Hepatocyte (in vitro differentiated cells): ENCODE results near the gene ERFL. TPM values are rescaled to one million over a fixed set of nuclear protein-coding genes. Genes with fewer than 3 reads are reported as not detected.

Experiments used
- DNase-seq: peaks from one replicate; pipeline ENCODE4 v3.0.0-alpha.2; 2016; ENCODE audit warnings: low spot score
- H2AFZ ChIP-seq: fragments of 200-600 bp; sonication (generic); 2 replicates; pipeline ENCODE4 v1.6.0; 2016; ENCODE audit warnings: antibody characterized with exemption, mild to moderate bottlenecking
- H3K27ac ChIP-seq: fragments of 200-600 bp; sonication (generic); 2 replicates; pipeline ENCODE4 v1.5.1; 2016; ENCODE audit warnings: mild to moderate bottlenecking
- H3K27me3 ChIP-seq: fragments of 200-600 bp; sonication (generic); 2 replicates; pipeline ENCODE4 v1.6.1; 2016
- H3K36me3 ChIP-seq: fragments of 200-600 bp; sonication (generic); replicated peaks from 2 replicates; pipeline ENCODE4 v1.5.1; 2016; ENCODE audit warnings: low read depth; ENCODE audit not compliant: insufficient read depth
- H3K4me1 ChIP-seq: fragments of 200-600 bp; sonication (generic); 2 replicates; pipeline ENCODE4 v1.5.1; 2016; ENCODE audit warnings: mild to moderate bottlenecking, moderate library complexity; ENCODE audit not compliant: insufficient read depth
- H3K4me2 ChIP-seq: fragments of 200-600 bp; sonication (generic); 2 replicates; pipeline ENCODE4 v1.6.0; 2016
- H3K4me3 ChIP-seq: fragments of 200-600 bp; sonication (generic); 2 replicates; pipeline ENCODE4 v1.5.1; 2016; ENCODE audit warnings: mild to moderate bottlenecking
- H3K79me2 ChIP-seq: fragments of 200-600 bp; sonication (generic); 2 replicates; pipeline ENCODE4 v1.6.0; 2017; ENCODE audit warnings: mild to moderate bottlenecking
- H3K9me2 ChIP-seq: fragments of 200-600 bp; sonication (generic); replicated peaks from 2 replicates; pipeline ENCODE4 v1.6.0; 2017; ENCODE audit warnings: mild to moderate bottlenecking; ENCODE audit not compliant: insufficient read depth
- H3K9me3 ChIP-seq: fragments of 200-600 bp; sonication (generic); 2 replicates; pipeline ENCODE4 v1.5.1; 2016; ENCODE audit warnings: low read depth, mild to moderate bottlenecking
- H4K20me1 ChIP-seq: fragments of 200-600 bp; sonication (generic); 2 replicates; pipeline ENCODE4 v1.6.0; 2016; ENCODE audit warnings: mild to moderate bottlenecking; ENCODE audit not compliant: insufficient read depth, poor library complexity, severe bottlenecking
- CTCF ChIP-seq: fragments of 200-600 bp; sonication (generic); IDR thresholded peaks from 2 replicates; pipeline ENCODE4 v1.5.1; 2016; ENCODE audit warnings: antibody characterized with exemption, mild to moderate bottlenecking; ENCODE audit not compliant: poor library complexity
- EZH2 ChIP-seq: fragments of 200-600 bp; sonication (generic); IDR thresholded peaks from 2 replicates; pipeline ENCODE4 v1.6.1; 2016; ENCODE audit warnings: antibody characterized with exemption, mild to moderate bottlenecking, borderline replicate concordance
- EZH2phosphoT487 ChIP-seq: fragments of 200-600 bp; sonication (generic); IDR thresholded peaks from one replicate; pipeline ENCODE4 v1.6.1; 2018; ENCODE audit warnings: antibody characterized with exemption, mild to moderate bottlenecking, low read depth, moderate library complexity; ENCODE audit not compliant: unreplicated experiment, severe bottlenecking
- WGBS: methylation state at CpG from one replicate; pipeline ENCODE4 v1.1.6; 2016; ENCODE audit warnings: low lambda C conversion rate; ENCODE audit errors: missing lambda C conversion rate; 5-methylcytosine and 5-hydroxymethylcytosine counted together
- polyA plus RNA-seq: library from polyadenylated mRNA; unstranded; fragments of >200 nt; fragmentation: Nextera tagmentation; extraction: Ambion mirVana; gene quantifications from 2 replicates; pipeline ENCODE4 v1.2.1, GENCODE V29; 2016
- total RNA-seq: library from RNA; depleted of rRNA; stranded (reverse); fragments of >200 nt; gene quantifications from 2 replicates; pipeline ENCODE4 v1.2.3, GENCODE V29; 2014

The ERFL gene
- total and polyA plus RNA-seq, 2 experiments from 2014 or later, result 0.53 TPM; not detected in 1

GRCh38 chr19:41932720-41933332, 4.6 kb upstream of the ERFL start:
- TF ChIP-seq EZH2phosphoT487, result no peak
- TF ChIP-seq EZH2, result no peak
- TF ChIP-seq CTCF, result no peak
- no peaks in the 10 kb centered on the region for H3K36me3 ChIP-seq
- no peak for DNase-seq
- peaks cover 10% of the 10 kb centered on the region for H3K4me1 ChIP-seq
- 45% methylated on average over 25 of the region's 29 CpGs for WGBS
- H3K4me3 ChIP-seq, result no peak overlapping the region
- H4K20me1 ChIP-seq, result no peaks in the 10 kb centered on the region
- no peak overlapping the region for H3K4me2 ChIP-seq
- H3K27me3 ChIP-seq, result peaks cover 88% of the 10 kb centered on the region
- no peaks in the 10 kb centered on the region for H3K9me2 ChIP-seq
- H3K9me3 ChIP-seq, result no peaks in the 10 kb centered on the region
- no peak overlapping the region for H3K27ac ChIP-seq
- no peaks in the 10 kb centered on the region for H3K79me2 ChIP-seq
- no peak overlapping the region for H2AFZ ChIP-seq

- no peaks in the 10 kb centered on the region for H3K9me2 ChIP-seq
- peaks cover 89% of the 10 kb centered on the region for H3K27me3 ChIP-seq
- no peak overlapping the region for H2AFZ ChIP-seq
- DNase-seq, result no peak
- H4K20me1 ChIP-seq, result no peaks in the 10 kb centered on the region
- H3K4me2 ChIP-seq, result no peak overlapping the region
- 24% methylated on average over 8 of the region's 11 CpGs for WGBS
- no peaks in the 10 kb centered on the region for H3K9me3 ChIP-seq
- H3K4me3 ChIP-seq, result no peak overlapping the region
- no peaks in the 10 kb centered on the region for H3K36me3 ChIP-seq
- no peaks in the 10 kb centered on the region for H3K79me2 ChIP-seq
- H3K27ac ChIP-seq, result no peak overlapping the region
- H3K4me1 ChIP-seq, result peaks cover 11% of the 10 kb centered on the region
- no peak for TF ChIP-seq EZH2phosphoT487
- TF ChIP-seq CTCF, result no peak
- peak; percentile 16 for TF ChIP-seq EZH2
These were observed 4.0 kb upstream of the ERFL start for GRCh38 chr19:41932259-41932719.

- Histone ChIP-seq H3K4me2 (no peak overlapping the region), H2AFZ (no peak overlapping the region), H3K27ac (no peak overlapping the region), H4K20me1 (no peaks in the 10 kb centered on the region), H3K4me3 (no peak overlapping the region), H3K27me3 (peaks cover 89% of the 10 kb centered on the region), H3K9me3 (no peaks in the 10 kb centered on the region), H3K9me2 (no peaks in the 10 kb centered on the region), H3K36me3 (no peaks in the 10 kb centered on the region), H3K4me1 (peaks cover 11% of the 10 kb centered on the region), H3K79me2 (no peaks in the 10 kb centered on the region)
- DNase-seq, result no peak
- WGBS, result 6% methylated on average over 17 of the region's 17 CpGs
- no peak for TF ChIP-seq EZH2phosphoT487
- peak; percentile 30 for TF ChIP-seq CTCF
- TF ChIP-seq EZH2, result no peak
These were observed 2.8 kb upstream of the ERFL start for GRCh38 chr19:41930926-41931592.
